HepG2 (cell line): Measurements from ENCODE around the gene SP7. TPM values are rescaled to one million over a fixed set of nuclear protein-coding genes. Genes with fewer than 3 reads are reported as not detected.

ENCODE experiments used
- CREM ChIP-seq, 2 experiments: sonication (generic) in 1 of 2; formaldehyde crosslinking in 1 of 2; IDR thresholded peaks; 2 replicates each; pipeline versions ENCODE4 v1.4.0 to v1.6.1; 2016 to 2020; ENCODE audit warnings: antibody characterized with exemption in 1 of 2, mild to moderate bottlenecking in 1 of 2, missing genetic modification reagents in 1 of 2
- DMAP1 ChIP-seq: IDR thresholded peaks from 2 replicates; pipeline ENCODE4 v1.6.1; 2016
- FOSL2 ChIP-seq: sonication (generic); formaldehyde crosslinking; IDR thresholded peaks from 2 replicates; pipeline ENCODE4 v1.4.0; 2020; ENCODE audit warnings: missing genetic modification reagents
- GPN1 ChIP-seq: sonication (generic); formaldehyde crosslinking; IDR thresholded peaks from 2 replicates; pipeline ENCODE4 v1.5.1; 2020; ENCODE audit warnings: missing genetic modification reagents, borderline replicate concordance
- NCOA2 ChIP-seq: sonication (generic); formaldehyde crosslinking; IDR thresholded peaks from 2 replicates; pipeline ENCODE4 v1.8.0; 2022; ENCODE audit warnings: inconsistent platforms
- PRDM4 ChIP-seq: sonication (generic); formaldehyde crosslinking; IDR thresholded peaks from 2 replicates; pipeline ENCODE4 v1.9.0; 2021; ENCODE audit warnings: missing genetic modification reagents, borderline replicate concordance
- TGIF2 ChIP-seq: IDR thresholded peaks from 2 replicates; pipeline ENCODE4 v1.6.1; 2016; ENCODE audit warnings: control low read depth, missing compliant biosample characterization
- ZBTB4 ChIP-seq: sonication (generic); formaldehyde crosslinking; IDR thresholded peaks from 2 replicates; pipeline ENCODE4 v1.4.0; 2020; ENCODE audit warnings: missing genetic modification reagents, mild to moderate bottlenecking, borderline replicate concordance
- ZFP62 ChIP-seq: sonication (generic); formaldehyde crosslinking; IDR thresholded peaks from 2 replicates; pipeline ENCODE4 v1.4.0; 2020; ENCODE audit warnings: missing genetic modification reagents
- ZMAT5 ChIP-seq: sonication (generic); formaldehyde crosslinking; IDR thresholded peaks from 2 replicates; pipeline ENCODE4 v1.5.0; 2020; ENCODE audit warnings: mild to moderate bottlenecking, low read depth, missing genetic modification reagents, borderline replicate concordance
- ZNF253 ChIP-seq: sonication (generic); formaldehyde crosslinking; IDR thresholded peaks from 2 replicates; pipeline ENCODE4 v1.8.0; 2022; ENCODE audit warnings: mild to moderate bottlenecking, missing genetic modification reagents, borderline replicate concordance
- ZNF546 ChIP-seq: sonication (generic); formaldehyde crosslinking; conservative IDR thresholded peaks from 2 replicates; pipeline ENCODE4 v1.8.1; 2023; ENCODE audit warnings: mild to moderate bottlenecking, missing genetic modification reagents
- ZNF547 ChIP-seq: sonication (generic); formaldehyde crosslinking; IDR thresholded peaks from 2 replicates; pipeline ENCODE4 v1.5.1; 2020; ENCODE audit warnings: mild to moderate bottlenecking, missing genetic modification reagents
- ZNF577 ChIP-seq: sonication (generic); formaldehyde crosslinking; IDR thresholded peaks from 2 replicates; pipeline ENCODE4 v1.4.0; 2020; ENCODE audit warnings: mild to moderate bottlenecking, low read depth, missing genetic modification reagents, borderline replicate concordance
- ZNF672 ChIP-seq: sonication (generic); formaldehyde crosslinking; IDR thresholded peaks from 2 replicates; pipeline ENCODE4 v1.8.1; 2022; ENCODE audit warnings: missing genetic modification reagents
- polyA plus RNA-seq, 8 experiments: library from polyadenylated mRNA; depleted of rRNA in 3 of 8; stranded (reverse) in 7 of 8; unstranded in 1 of 8; fragments of >200 nt; fragmentation: Illumina TruSeq in 4 of 8; extraction: Trizol in 4 of 8; gene quantifications; 2 replicates each; pipeline versions ENCODE4 v1.2.1 to v1.2.3, GENCODE V29; 2011 to 2016; ENCODE audit warnings: low read depth in 4 of 8, missing spikeins in 1 of 8, mixed read lengths in 1 of 8; ENCODE audit not compliant: insufficient read depth in 1 of 8
- total RNA-seq, 5 experiments: library from RNA; depleted of rRNA; stranded (reverse); fragments of >200 nt; fragmentation: Illumina TruSeq; extraction: Trizol; gene quantifications; 2 replicates each; pipeline ENCODE4 v1.2.3, GENCODE V29; 2016; ENCODE audit warnings: low read depth in 1 of 5
- TF ChIP-seq, protein P1 (sequence below): sonication (generic); formaldehyde crosslinking; IDR thresholded peaks from 2 replicates; pipeline ENCODE4 v1.4.0; 2020; ENCODE audit warnings: missing genetic modification reagents, borderline replicate concordance
- TF ChIP-seq, protein P2 (sequence below): sonication (generic); formaldehyde crosslinking; IDR thresholded peaks from 2 replicates; pipeline ENCODE4 v1.5.0; 2020; ENCODE audit warnings: mild to moderate bottlenecking, missing genetic modification reagents

Gene SP7
- total and polyA plus RNA-seq, 2 of the 13 experiments (the other 11 are each of a cell fraction or from before 2014, with no cell fraction given), result not detected

GRCh38 chr12:53352331-53353256, 16.4 kb upstream of the SP7 start (continued):
- TF ChIP-seq, protein P1, sequence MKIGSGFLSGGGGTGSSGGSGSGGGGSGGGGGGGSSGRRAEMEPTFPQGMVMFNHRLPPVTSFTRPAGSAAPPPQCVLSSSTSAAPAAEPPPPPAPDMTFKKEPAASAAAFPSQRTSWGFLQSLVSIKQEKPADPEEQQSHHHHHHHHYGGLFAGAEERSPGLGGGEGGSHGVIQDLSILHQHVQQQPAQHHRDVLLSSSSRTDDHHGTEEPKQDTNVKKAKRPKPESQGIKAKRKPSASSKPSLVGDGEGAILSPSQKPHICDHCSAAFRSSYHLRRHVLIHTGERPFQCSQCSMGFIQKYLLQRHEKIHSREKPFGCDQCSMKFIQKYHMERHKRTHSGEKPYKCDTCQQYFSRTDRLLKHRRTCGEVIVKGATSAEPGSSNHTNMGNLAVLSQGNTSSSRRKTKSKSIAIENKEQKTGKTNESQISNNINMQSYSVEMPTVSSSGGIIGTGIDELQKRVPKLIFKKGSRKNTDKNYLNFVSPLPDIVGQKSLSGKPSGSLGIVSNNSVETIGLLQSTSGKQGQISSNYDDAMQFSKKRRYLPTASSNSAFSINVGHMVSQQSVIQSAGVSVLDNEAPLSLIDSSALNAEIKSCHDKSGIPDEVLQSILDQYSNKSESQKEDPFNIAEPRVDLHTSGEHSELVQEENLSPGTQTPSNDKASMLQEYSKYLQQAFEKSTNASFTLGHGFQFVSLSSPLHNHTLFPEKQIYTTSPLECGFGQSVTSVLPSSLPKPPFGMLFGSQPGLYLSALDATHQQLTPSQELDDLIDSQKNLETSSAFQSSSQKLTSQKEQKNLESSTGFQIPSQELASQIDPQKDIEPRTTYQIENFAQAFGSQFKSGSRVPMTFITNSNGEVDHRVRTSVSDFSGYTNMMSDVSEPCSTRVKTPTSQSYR, result no peak
- TF ChIP-seq ZNF672 (CRISPR knock-in tag) (no peak), TGIF2 (CRISPR knock-in tag) (no peak), GPN1 (CRISPR knock-in tag) (no peak), ZMAT5 (no peak), CREM (IDR thresholded peaks at IDR 0.05) (no peak), CREM (CRISPR knock-in tag; IDR thresholded peaks at IDR 0.05) (no peak), DMAP1 (CRISPR knock-in tag) (no peak), NCOA2 (CRISPR knock-in tag) (no peak), ZNF546 (CRISPR knock-in tag) (no peak), FOSL2 (peak; percentile 48), ZBTB4 (CRISPR knock-in tag) (no peak), ZFP62 (no peak), ZNF253 (CRISPR knock-in tag) (no peak), ZNF577 (CRISPR knock-in tag) (no peak), PRDM4 (CRISPR knock-in tag) (no peak), ZNF547 (CRISPR knock-in tag) (no peak)
- TF ChIP-seq, protein P2, sequence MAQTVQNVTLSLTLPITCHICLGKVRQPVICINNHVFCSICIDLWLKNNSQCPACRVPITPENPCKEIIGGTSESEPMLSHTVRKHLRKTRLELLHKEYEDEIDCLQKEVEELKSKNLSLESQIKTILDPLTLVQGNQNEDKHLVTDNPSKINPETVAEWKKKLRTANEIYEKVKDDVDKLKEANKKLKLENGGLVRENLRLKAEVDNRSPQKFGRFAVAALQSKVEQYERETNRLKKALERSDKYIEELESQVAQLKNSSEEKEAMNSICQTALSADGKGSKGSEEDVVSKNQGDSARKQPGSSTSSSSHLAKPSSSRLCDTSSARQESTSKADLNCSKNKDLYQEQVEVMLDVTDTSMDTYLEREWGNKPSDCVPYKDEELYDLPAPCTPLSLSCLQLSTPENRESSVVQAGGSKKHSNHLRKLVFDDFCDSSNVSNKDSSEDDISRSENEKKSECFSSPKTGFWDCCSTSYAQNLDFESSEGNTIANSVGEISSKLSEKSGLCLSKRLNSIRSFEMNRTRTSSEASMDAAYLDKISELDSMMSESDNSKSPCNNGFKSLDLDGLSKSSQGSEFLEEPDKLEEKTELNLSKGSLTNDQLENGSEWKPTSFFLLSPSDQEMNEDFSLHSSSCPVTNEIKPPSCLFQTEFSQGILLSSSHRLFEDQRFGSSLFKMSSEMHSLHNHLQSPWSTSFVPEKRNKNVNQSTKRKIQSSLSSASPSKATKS (CRISPR knock-in tag), result no peak
